CMK (cell line): Measurements from ENCODE around the gene VAV1.
"Not testable (repeated sequence)": the region's sequence is repeated elsewhere in the genome, so short reads cannot be mapped to it uniquely, and the experiment has no call there.

Experiments used
- DNase-seq: peaks from one replicate; pipeline ENCODE4 v3.0.0-alpha.2; 2010; ENCODE audit warnings: low read depth

The VAV1 gene

GRCh38 chr19:6737284-6737872 is 35.1 kb upstream of the VAV1 start, which contains the start of gene GPR108:
TSS of gene GPR108 (minus strand) at chr19:6737580. CDS start at chr19:6737576, 4 bp downstream.
- DNase-seq = peak; percentile 99

- no peak for DNase-seq
Observed at GRCh38 chr19:6737873-6738786, 34.4 kb upstream of the VAV1 start.

- DNase-seq = no peak
Observed at GRCh38 chr19:6738787-6739389, 33.6 kb upstream of the VAV1 start.

GRCh38 chr19:6739390-6739882 is 33.1 kb upstream of the VAV1 start, which contains the start of gene TRIP10:
TSS of gene TRIP10 (plus strand) at chr19:6739680. CDS start at chr19:6739762, 82 bp downstream.
- no peak for DNase-seq

GRCh38 chr19:6739883-6740588 is 32.5 kb upstream of the VAV1 start:
- DNase-seq = no peak

DNA sequence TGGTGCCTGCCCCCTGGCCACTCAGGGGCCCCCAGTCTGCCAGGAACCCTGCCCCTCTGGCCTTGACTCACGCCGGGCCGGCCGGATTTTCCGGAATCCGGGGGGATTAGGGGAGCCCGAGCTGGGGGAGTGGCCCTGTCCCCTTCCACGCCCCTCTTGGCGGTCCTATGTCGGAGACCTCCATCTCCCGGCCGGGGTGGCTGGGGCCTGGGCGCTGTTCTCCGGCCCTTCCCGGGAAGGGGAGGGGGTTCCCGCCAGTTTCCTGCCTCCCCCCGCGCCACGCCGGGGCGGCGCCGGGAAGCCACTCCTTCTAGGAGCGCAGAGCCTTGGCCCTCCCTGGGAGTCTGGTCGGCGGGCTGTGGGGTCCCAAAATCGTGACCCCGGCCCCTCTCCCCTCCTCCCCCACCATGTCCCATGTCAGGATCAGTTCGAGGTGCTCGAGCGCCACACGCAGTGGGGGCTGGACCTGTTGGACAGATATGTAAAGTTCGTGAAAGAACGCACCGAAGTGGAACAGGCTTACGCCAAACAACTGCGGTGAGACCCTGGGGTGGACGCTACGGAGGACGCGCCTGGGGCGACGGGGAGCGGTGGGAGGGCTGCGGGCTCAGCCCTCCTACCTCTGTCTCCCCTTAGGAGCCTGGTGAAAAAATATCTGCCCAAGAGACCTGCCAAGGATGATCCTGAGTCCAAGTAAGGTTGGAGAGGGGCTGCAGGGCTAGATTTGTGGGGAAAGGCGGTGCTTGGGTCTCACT is 31.7 kb upstream of the VAV1 start:
- no peak for DNase-seq

DNA sequence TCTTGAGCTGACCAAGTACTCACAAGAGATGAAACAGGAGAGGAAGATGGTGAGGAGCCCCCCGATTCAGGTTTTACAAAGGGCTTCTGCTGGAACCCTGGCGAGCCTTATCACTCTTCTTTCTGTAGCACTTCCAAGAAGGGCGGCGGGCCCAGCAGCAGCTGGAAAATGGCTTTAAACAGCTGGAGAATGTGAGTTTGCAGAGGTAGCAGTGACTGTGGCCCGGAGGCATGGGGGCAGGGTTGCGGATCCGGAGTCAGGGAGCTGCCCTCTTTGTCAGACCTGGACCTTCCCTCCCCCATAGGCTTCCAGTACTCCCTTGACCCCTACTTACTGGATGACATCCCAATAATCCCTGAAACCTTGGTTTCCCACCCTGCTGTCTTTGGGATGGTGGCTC is 29.4 kb upstream of the VAV1 start:
- DNase-seq = no peak

DNA sequence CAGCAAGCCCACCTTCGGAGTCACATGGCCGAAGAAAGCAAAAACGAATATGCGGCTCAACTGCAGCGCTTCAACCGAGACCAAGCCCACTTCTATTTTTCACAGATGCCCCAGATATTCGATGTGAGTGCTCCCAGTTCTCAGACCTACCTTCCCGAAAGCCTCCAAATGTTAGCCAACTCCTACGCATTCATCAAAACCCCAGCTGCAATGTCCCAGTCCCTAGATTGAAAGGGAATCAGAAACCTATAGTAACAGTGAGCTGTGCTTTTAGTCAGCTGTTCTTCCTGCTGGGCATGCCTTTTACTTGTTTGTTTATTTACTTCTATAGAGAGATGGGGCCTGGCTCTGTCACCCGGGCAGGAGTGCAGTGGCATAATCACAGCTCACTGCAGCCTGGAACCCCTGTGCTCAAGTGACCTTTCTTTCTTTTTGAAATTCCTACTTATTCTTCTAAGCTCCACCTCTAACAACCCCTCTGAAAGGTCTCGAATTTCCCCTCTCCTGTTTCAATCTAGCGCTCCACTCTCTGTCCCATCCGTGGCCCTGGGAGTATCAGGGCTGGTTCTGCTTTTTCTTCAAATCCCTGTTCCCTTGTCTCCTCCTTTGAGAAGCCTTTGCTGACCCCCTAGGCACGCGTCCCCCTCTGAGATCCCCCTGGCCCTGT is 28.7 kb upstream of the VAV1 start:
- DNase-seq = no peak

DNA sequence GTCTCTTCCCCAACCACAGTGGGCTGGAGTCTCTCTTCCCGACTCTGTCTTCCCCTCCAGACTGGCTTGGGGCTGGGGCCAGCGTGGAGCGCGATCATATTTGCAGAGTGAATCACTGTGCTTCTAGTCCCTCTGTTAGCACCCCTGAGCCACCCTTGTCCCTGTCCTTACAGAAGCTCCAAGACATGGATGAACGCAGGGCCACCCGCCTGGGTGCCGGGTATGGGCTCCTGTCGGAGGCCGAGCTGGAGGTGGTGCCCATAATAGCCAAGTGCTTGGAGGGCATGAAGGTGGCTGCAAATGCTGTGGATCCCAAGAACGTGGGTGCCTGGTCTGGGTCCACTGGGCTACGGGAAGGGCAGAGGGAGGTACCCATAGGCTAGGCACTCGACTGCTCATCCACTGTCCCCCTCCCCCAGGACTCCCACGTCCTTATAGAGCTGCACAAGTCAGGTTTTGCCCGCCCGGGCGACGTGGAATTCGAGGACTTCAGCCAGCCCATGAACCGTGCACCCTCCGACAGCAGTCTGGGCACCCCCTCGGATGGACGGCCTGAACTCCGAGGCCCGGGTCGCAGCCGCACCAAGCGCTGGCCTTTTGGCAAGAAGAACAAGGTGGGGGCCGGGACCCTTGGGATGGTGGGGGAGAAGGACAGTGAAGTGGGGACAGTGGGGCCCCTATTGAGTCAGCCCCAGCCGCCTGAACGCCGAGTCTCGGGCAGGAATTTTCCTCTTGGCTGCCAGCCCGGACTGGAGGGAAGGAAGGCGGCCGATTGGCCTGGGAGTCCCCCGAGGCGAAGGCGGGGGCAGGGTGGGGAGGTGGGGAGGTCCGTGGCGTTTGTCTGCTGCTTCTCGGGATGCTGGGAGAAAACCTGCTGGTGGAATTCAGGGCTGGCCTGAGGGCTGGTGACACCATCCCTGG is 27.9 kb upstream of the VAV1 start:
- DNase-seq = no peak

GRCh38 chr19:6745965-6746364 is 26.5 kb upstream of the VAV1 start:
- no peak for DNase-seq

- DNase-seq = not testable (repeated sequence)
Observed at GRCh38 chr19:6748543-6748942, 24.0 kb upstream of the VAV1 start.

DNA sequence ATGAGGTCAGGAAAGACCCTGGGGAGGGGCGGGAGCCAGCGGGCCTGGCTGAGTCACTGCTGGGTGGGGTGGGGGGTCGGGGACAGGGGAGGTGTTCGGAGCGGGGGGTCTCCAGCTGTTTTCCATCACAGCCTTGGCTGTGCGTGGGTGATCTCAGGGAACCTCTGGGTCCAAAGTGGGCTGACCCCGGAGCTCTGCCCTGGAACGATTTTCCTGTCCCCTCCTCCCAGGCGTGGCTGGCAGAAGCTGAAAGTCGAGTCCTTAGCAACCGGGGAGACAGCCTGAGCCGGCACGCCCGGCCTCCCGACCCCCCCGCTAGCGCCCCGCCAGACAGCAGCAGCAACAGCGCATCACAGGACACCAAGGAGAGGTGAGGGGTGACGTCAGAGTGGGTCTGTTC is 22.4 kb upstream of the VAV1 start:
- DNase-seq = no peak

DNA sequence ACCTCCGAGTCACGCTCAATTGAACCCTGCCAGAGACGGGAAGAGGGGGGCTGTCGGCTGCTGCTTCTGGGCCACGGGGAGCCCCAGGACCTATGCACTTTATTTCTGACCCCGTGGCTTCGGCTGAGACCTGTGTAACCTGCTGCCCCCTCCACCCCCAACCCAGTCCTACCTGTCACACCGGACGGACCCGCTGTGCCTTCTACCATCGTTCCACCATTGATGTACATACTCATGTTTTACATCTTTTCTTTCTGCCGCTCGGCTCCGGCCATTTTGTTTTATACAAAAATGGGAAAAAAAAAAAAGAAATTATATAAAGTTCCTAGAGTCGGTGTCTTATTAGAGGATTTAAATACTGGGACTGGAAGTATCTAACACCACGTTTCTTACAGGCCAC is 21.3 kb upstream of the VAV1 start:
- no peak for DNase-seq

DNA sequence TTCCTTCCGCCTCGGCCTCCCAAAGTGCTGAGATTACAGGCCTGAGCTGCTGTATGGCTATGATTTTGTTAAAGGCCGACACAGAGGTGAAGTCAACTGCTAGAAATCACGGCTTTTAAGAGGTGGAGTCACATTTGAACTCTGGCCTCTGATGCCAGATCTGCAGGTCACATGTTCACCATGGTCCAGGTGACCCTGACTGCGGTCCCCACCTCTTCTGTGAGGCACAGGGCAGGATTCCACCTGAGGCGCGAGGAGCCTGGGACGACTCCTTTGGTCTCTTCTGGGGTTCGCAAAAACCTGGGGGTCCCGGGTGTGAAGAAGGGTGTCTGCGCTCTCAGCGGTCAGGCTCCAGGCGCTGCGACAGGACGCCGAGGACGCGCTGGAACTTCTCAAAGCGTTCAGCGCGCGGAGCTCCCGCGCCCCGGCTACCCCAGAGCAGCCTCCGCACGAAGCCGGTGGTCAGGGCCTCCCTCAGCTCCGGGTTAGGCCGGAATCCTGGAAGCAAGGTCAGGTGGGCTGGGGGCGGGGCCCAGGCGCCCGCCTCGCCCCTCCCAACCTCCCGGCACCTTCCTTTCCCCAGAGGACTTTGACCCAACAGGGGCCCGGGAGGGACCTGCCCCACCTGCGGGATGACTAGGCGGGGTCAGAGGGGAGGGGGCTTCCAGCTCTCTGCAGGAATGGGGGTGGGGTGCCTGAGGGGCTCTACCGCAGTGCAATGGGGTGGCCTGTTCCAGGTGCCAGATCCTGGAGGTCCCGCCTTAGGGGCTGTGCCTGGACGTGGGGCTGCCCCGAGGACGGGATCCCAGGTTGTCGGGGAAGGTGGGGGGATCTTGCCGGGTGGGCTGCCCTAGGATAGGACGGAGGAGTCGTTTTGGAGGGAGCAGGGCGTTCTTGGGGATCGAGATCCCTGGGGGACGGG is 20.0 kb upstream of the VAV1 start:
- no peak for DNase-seq

- peak; percentile 92 for DNase-seq
Observed at GRCh38 chr19:6753178-6754031, 19.1 kb upstream of the VAV1 start.

- DNase-seq = no peak
Observed at GRCh38 chr19:6754136-6754535, 18.4 kb upstream of the VAV1 start.

DNA sequence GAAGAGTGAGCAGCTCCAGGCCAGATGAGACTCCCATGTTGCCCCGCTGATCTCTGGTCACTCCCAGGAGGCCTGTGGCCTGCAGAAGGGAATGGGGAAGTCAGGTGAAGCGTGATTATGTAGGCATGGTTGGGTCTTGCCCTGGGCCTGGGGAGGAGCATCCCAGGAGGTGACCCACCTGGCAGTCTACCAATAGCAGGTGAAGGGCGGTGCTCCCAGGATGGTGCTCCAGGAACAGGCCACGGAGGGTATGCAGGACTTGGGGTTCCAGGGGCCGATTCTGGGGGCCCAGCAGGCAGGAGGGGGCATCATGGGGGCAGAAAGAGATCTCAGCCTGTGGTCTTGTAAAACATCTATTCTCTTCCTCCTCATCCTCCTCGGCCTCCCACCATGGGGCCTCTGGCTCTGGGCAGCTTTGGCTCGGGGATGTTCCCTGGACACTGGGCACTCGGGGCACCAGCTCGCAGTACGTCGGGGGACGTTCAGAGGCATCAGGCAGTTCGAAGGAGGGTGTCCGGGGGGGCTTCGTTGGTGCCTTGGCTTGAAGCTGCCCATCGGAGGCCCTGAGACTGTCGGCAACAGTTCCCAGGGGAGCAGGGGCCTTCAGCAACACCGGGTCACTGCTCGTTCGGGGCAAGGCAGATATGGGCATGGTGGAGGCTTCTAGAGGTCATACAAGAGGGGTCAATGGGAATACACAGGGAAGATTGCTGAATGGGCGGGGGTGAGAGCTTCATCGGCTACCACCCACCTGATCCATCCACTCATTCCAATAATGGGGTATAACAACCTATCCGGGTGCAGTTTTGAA is 17.6 kb upstream of the VAV1 start:
- DNase-seq = no peak
